GM12864 (cell line): Measurements from ENCODE around the gene SLC22A14.
"Not testable (repeated sequence)": the region's sequence is repeated elsewhere in the genome, so short reads cannot be mapped to it uniquely, and the experiment has no call there.

Experiments used
- DNase-seq: peaks from one replicate; pipeline ENCODE4 v3.0.0-alpha.2; 2011; ENCODE audit warnings: low read depth
- H3K4me3 ChIP-seq: 2 replicates; pipeline ENCODE4 v1.5.1; 2011; ENCODE audit warnings: mild to moderate bottlenecking, low read depth, low read length, control low read depth
- TF ChIP-seq, protein P1 (sequence below): IDR thresholded peaks from 2 replicates; pipeline ENCODE4 v1.5.1; 2011; ENCODE audit warnings: low read depth, mild to moderate bottlenecking, moderate library complexity, low read length, control low read depth, inconsistent platforms; ENCODE audit errors: missing control alignments

The SLC22A14 gene

DNA sequence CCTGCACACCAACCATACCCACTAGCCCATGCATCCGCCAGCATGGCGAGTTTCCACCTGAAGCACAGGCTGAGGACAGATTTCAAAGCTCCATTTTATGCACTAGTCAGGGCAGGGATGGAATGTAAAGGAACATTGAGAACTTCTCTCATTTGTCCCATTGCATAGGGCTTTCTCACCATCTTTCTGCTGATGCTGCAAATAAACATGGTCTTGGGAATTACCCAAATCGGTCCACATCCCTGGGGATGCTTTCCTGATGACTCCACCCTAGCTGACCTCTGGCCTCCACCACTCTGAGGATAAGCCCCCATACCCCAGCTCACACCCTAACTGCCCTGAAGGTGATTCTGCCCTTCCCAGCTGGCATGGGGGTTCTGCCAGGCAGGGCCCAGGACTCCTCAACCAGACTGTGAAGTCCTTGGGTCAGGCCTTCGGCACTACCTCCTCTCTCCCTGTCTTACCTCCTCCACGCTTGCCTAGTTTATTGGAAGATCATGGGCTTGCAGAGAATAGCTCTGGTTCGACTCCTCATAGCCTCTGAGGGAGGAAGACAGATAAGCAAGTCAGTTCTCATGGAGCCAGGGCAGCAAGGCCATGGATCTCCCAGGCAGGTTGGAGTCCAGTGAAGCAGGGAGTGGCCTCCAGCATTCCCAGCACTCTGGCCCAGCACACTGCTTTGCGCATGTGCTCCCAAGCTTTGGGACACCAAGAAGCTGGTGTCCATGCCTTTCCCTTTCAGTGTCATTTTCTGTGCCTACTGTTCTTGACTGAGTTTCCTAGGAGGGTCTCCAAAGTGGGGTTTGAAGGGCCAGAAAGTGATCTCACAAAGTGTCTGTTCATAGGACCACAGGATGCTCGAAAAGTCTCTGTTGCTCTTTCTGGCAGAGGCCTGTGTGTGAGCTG is 36.9 kb downstream of the SLC22A14 start:
- no peak overlapping the region for H3K4me3 ChIP-seq
- DNase-seq = no peak
- TF ChIP-seq, protein P1, sequence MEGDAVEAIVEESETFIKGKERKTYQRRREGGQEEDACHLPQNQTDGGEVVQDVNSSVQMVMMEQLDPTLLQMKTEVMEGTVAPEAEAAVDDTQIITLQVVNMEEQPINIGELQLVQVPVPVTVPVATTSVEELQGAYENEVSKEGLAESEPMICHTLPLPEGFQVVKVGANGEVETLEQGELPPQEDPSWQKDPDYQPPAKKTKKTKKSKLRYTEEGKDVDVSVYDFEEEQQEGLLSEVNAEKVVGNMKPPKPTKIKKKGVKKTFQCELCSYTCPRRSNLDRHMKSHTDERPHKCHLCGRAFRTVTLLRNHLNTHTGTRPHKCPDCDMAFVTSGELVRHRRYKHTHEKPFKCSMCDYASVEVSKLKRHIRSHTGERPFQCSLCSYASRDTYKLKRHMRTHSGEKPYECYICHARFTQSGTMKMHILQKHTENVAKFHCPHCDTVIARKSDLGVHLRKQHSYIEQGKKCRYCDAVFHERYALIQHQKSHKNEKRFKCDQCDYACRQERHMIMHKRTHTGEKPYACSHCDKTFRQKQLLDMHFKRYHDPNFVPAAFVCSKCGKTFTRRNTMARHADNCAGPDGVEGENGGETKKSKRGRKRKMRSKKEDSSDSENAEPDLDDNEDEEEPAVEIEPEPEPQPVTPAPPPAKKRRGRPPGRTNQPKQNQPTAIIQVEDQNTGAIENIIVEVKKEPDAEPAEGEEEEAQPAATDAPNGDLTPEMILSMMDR = no peak

DNA sequence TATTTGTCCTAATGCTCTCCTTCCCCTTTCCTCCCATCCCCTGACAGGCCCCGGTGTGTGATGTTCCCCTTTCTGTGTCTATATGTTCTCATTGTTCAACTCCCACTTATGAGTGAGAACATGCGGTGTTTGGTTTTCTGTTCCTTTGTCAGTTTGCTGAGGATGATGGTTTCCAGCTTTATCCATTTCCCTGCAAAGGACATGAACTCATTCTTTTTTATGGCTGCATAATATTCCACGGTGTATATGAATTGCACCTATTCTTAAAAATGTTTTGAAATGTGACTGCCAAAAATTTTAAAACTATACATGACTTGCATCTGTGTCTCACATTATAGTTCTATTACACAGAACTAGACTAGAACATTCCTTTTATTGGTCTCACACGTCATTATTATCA is 38.5 kb downstream of the SLC22A14 start:
- not testable (repeated sequence) for H3K4me3 ChIP-seq, DNase-seq

DNA sequence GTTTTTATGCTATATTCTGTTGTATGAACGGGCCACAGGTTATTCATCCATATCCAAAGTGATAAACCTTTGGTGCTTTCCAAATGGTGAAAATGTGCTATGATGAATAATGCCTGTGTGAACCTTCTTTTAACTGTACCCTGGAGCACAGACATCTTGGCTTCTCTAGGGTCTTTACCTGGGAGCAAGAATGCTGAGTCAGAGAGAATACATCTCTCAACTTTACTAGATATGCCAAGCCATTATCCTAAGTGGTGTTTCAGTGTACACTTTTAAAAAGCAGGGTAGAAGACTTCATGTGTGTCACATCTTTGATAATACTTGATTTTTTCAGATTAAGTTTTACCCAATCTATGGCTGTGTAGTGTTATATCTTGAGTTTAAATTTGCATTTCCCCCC is 41.0 kb downstream of the SLC22A14 start:
- DNase-seq = no peak
- no peak overlapping the region for H3K4me3 ChIP-seq
- TF ChIP-seq, protein P1 = no peak

DNA sequence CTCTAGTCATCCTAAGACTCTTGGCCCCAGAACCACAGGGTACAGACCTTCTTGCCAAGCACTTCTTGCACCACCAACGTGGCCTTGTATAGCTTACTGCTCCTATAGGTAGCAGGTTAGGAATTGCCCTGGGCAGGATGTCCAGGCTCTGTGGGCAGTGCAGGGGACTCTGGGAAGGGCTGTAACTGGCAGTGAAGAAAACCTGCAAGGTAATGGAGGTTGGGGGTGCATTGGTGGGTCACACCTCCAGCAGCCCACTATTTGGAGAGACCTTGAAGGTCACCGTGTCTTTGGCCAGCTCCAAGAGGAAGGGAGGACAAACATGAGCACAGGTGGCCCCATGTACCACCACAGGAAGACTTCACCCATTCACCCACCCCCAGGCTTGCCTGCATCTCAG is 43.2 kb downstream of the SLC22A14 start:
- H3K4me3 ChIP-seq = no peak overlapping the region
- TF ChIP-seq, protein P1 = no peak
- no peak for DNase-seq

DNA sequence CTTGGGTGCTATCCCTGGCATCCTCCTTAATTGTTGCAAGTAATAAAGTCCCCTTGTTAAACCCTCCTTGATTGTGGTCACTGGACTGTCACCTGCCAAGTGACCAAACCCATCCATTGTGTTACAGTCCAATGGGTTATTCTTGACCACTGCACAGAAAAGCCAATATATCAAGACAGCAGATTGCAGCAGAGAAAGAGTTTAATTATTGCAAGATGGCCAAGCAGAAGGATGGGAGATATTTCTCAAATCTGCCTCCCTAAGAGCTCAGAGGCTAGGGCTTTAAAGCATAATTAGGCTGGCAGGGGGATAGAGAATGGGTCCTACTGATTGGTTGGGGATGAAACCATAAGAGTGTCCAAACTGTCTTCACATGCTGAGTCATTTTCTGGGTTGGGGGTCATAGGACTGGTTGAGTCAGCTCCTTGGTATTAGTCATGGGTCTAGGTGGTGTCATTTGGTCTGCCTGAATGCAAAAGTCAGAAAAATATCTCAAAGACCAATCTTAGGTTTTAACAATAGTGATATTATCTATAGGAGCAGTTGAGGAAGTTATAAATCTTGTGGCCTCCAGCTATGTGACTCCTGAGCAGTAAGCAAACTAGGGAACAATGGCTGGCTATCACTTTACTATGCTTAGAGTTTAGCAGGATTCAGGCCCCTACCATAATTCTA is 45.4 kb downstream of the SLC22A14 start:
- no peak for DNase-seq
- TF ChIP-seq, protein P1 = no peak
- H3K4me3 ChIP-seq = no peak overlapping the region

DNA sequence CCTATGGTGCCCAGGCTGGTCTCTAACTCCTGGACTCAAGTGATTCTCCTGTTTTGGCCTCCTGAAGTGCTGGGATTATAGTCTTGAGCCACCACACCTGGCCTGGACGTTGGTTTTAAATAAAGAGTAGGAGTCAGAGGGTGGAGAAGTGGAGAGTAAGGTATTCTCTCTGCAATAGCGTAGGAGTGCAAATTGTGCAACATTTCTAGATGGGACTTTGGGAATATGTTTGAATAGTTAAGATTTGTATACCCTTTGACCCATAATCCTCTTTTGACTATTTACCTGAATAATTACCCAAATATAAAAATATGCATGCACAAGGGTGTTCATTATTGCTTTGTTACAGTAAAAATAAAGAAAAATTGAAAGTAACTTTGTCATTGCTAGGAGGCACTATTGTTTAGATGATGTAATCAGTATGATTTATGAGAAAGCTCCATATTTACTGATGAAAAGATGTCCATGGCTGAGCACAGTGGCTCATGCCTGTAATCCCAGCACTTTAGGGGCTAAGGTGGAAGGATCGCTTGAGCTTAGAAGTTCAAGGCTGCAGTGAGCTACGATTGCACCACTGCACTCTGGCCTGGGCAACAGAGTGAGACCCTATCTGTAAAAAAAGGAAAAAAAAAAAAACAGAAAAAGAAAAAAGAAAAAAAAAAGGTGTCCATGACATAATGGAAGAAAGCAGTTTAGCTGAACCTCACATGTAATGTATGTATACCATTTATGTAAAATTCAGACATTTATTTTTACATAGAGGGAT is 49.3 kb downstream of the SLC22A14 start:
- DNase-seq = no peak
- H3K4me3 ChIP-seq = no peak overlapping the region
- TF ChIP-seq, protein P1 = no peak

DNA sequence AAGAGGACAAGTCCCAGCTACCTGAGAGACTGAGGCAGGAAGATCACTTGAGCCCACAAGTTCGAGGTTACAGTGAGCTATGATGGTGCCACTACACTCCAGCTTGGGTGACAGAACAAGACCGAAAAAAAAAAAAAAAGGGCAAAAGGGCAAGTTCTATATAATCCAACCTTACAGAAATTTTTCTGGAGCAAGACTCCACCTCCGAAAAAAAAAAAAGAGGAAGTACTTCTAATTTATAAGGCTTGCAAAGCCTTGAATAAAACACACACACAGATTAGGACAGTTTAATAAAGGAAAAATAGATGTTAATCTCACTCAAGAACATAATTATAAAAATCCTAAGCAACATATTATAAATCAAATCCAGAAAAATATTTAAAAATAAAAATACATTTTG is 50.1 kb downstream of the SLC22A14 start:
- DNase-seq = no peak
- no peak overlapping the region for H3K4me3 ChIP-seq
- TF ChIP-seq, protein P1 = no peak
